ENCODE measurements around the gene ANKRD10. TPM values are rescaled to one million over a fixed set of nuclear protein-coding genes. Genes with fewer than 3 reads are reported as not detected.

Gene ANKRD10
- total and polyA plus RNA-seq, 2 experiments from 2014 or later: 250 to 277 TPM

DNA sequence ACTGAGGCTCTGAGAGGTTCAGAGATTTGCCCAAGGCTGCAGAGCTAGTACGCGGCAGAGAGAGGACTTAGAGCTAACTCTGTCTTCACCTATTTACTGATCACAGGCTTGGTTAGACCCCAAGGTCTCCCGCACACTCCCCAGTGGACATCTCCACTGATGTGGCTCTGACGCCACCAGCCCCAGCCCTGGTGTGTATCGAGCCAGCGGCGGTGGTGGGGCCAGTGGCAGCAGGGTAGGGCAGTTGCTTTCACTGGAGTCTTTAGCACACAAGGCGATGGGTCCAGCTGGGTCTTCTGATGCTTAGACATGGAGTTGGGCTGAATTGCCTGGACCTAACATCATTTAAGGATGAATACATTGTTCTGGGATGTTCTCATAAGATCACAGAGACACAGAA, 85.4 kb downstream of the ANKRD10 start:
- H3K36me3 ChIP-seq (ENCODE audit: insufficient read depth): no peaks in the 10 kb centered on the region
- H3K9me2 ChIP-seq (ENCODE audit: insufficient read depth): peaks cover 16% of the 10 kb centered on the region; the same call in 1 of the 2 replicates
- ATAC-seq: no peak
- no peak overlapping the region for H3K4me2 ChIP-seq
- Mint-ChIP-seq H3K4me1 (no peaks in the 10 kb centered on the region; the same call in 2 of the 3 replicates), H3K9me3 (peaks cover 2% of the 10 kb centered on the region; the same call in 1 of the 3 replicates), H3K36me3 (ENCODE audit: low read depth) (no peaks in the 10 kb centered on the region), H3K27ac (no peak overlapping the region), H3K27me3 (ENCODE audit: insufficient read depth, low read depth, poor library complexity) (peaks cover 6% of the 10 kb centered on the region), H3K4me3 (no peak overlapping the region)
- no peaks in the 10 kb centered on the region for H3K4me1 ChIP-seq (ENCODE audit: insufficient read depth)
- H3F3A ChIP-seq (replicated peaks; ENCODE audit: low read depth): no peaks in the 10 kb centered on the region
- DNase-seq (ENCODE audit: low spot score): no peak
- H3K27me3 ChIP-seq (ENCODE audit: insufficient read depth): no peaks in the 10 kb centered on the region
- no peak overlapping the region for H3K27ac ChIP-seq (ENCODE audit: low read depth)
- TF ChIP-seq STAT1 (IDR thresholded peaks at IDR 0.05; ENCODE audit: unreplicated experiment): no peak
- TF ChIP-seq, protein P1, sequence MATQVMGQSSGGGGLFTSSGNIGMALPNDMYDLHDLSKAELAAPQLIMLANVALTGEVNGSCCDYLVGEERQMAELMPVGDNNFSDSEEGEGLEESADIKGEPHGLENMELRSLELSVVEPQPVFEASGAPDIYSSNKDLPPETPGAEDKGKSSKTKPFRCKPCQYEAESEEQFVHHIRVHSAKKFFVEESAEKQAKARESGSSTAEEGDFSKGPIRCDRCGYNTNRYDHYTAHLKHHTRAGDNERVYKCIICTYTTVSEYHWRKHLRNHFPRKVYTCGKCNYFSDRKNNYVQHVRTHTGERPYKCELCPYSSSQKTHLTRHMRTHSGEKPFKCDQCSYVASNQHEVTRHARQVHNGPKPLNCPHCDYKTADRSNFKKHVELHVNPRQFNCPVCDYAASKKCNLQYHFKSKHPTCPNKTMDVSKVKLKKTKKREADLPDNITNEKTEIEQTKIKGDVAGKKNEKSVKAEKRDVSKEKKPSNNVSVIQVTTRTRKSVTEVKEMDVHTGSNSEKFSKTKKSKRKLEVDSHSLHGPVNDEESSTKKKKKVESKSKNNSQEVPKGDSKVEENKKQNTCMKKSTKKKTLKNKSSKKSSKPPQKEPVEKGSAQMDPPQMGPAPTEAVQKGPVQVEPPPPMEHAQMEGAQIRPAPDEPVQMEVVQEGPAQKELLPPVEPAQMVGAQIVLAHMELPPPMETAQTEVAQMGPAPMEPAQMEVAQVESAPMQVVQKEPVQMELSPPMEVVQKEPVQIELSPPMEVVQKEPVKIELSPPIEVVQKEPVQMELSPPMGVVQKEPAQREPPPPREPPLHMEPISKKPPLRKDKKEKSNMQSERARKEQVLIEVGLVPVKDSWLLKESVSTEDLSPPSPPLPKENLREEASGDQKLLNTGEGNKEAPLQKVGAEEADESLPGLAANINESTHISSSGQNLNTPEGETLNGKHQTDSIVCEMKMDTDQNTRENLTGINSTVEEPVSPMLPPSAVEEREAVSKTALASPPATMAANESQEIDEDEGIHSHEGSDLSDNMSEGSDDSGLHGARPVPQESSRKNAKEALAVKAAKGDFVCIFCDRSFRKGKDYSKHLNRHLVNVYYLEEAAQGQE (IDR thresholded peaks at IDR 0.05; ENCODE audit: unreplicated experiment): no peak
- H3K4me3 ChIP-seq: no peak overlapping the region
- H4K20me1 ChIP-seq (replicated peaks; ENCODE audit: insufficient read depth): no peaks in the 10 kb centered on the region
- H2AFZ ChIP-seq: no peak overlapping the region
- no peaks in the 10 kb centered on the region for H3K79me2 ChIP-seq (replicated peaks; ENCODE audit: insufficient read depth)

DNA sequence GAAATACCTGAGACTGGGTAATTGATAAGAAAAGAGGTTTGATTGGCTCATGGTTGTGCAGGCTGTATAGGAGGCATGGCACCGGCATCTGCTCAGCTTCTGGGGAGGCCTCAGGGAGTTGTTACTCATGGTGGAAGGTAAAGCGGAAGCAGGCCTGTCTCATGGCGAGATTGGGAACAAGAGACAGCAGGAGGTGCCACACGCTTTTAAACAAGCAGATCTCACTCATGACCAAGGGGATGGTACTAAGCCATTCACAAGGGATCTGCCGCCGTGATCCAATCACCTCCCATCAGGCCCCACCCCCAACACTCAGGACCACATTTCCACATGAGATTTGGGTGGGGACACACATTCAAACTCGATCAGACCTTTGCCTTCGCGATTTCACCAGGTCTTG, 86.2 kb downstream of the ANKRD10 start:
- no peak for ATAC-seq
- TF ChIP-seq, protein P2, sequence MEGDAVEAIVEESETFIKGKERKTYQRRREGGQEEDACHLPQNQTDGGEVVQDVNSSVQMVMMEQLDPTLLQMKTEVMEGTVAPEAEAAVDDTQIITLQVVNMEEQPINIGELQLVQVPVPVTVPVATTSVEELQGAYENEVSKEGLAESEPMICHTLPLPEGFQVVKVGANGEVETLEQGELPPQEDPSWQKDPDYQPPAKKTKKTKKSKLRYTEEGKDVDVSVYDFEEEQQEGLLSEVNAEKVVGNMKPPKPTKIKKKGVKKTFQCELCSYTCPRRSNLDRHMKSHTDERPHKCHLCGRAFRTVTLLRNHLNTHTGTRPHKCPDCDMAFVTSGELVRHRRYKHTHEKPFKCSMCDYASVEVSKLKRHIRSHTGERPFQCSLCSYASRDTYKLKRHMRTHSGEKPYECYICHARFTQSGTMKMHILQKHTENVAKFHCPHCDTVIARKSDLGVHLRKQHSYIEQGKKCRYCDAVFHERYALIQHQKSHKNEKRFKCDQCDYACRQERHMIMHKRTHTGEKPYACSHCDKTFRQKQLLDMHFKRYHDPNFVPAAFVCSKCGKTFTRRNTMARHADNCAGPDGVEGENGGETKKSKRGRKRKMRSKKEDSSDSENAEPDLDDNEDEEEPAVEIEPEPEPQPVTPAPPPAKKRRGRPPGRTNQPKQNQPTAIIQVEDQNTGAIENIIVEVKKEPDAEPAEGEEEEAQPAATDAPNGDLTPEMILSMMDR (conservative IDR thresholded peaks at IDR 0.05; ENCODE audit: low read depth in 2 of 2): 0 out of 4 replicates have a peak, but pooled peaks of 1 of the 2 experiments have one; percentile 11
- TF ChIP-seq, protein P3, sequence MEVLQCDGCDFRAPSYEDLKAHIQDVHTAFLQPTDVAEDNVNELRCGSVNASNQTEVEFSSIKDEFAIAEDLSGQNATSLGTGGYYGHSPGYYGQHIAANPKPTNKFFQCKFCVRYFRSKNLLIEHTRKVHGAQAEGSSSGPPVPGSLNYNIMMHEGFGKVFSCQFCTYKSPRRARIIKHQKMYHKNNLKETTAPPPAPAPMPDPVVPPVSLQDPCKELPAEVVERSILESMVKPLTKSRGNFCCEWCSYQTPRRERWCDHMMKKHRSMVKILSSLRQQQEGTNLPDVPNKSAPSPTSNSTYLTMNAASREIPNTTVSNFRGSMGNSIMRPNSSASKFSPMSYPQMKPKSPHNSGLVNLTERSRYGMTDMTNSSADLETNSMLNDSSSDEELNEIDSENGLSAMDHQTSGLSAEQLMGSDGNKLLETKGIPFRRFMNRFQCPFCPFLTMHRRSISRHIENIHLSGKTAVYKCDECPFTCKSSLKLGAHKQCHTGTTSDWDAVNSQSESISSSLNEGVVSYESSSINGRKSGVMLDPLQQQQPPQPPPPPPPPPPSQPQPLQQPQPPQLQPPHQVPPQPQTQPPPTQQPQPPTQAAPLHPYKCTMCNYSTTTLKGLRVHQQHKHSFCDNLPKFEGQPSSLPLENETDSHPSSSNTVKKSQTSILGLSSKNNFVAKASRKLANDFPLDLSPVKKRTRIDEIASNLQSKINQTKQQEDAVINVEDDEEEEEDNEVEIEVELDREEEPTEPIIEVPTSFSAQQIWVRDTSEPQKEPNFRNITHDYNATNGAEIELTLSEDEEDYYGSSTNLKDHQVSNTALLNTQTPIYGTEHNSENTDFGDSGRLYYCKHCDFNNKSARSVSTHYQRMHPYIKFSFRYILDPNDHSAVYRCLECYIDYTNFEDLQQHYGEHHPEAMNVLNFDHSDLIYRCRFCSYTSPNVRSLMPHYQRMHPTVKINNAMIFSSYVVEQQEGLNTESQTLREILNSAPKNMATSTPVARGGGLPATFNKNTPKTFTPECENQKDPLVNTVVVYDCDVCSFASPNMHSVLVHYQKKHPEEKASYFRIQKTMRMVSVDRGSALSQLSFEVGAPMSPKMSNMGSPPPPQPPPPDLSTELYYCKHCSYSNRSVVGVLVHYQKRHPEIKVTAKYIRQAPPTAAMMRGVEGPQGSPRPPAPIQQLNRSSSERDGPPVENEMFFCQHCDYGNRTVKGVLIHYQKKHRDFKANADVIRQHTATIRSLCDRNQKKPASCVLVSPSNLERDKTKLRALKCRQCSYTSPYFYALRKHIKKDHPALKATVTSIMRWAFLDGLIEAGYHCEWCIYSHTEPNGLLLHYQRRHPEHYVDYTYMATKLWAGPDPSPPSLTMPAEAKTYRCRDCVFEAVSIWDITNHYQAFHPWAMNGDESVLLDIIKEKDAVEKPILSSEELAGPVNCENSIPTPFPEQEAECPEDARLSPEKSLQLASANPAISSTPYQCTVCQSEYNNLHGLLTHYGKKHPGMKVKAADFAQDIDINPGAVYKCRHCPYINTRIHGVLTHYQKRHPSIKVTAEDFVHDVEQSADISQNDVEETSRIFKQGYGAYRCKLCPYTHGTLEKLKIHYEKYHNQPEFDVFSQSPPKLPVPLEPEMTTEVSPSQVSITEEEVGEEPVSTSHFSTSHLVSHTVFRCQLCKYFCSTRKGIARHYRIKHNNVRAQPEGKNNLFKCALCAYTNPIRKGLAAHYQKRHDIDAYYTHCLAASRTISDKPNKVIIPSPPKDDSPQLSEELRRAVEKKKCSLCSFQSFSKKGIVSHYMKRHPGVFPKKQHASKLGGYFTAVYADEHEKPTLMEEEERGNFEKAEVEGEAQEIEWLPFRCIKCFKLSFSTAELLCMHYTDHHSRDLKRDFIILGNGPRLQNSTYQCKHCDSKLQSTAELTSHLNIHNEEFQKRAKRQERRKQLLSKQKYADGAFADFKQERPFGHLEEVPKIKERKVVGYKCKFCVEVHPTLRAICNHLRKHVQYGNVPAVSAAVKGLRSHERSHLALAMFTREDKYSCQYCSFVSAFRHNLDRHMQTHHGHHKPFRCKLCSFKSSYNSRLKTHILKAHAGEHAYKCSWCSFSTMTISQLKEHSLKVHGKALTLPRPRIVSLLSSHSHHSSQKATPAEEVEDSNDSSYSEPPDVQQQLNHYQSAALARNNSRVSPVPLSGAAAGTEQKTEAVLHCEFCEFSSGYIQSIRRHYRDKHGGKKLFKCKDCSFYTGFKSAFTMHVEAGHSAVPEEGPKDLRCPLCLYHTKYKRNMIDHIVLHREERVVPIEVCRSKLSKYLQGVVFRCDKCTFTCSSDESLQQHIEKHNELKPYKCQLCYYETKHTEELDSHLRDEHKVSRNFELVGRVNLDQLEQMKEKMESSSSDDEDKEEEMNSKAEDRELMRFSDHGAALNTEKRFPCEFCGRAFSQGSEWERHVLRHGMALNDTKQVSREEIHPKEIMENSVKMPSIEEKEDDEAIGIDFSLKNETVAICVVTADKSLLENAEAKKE (CRISPR knock-in tag; IDR thresholded peaks at IDR 0.05): no peak
- H3K4me1 ChIP-seq (ENCODE audit: insufficient read depth): no peaks in the 10 kb centered on the region
- no peaks in the 10 kb centered on the region for H3K36me3 ChIP-seq (ENCODE audit: insufficient read depth)
- H2AFZ ChIP-seq: no peak overlapping the region
- no peaks in the 10 kb centered on the region for H3K79me2 ChIP-seq (replicated peaks; ENCODE audit: insufficient read depth)
- peaks cover 16% of the 10 kb centered on the region; the same call in 1 of the 2 replicates for H3K9me2 ChIP-seq (ENCODE audit: insufficient read depth)
- Mint-ChIP-seq H3K36me3 (ENCODE audit: low read depth) (no peaks in the 10 kb centered on the region), H3K27ac (no peak overlapping the region), H3K4me3 (no peak overlapping the region), H3K9me3 (peaks cover 2% of the 10 kb centered on the region; the same call in 1 of the 3 replicates), H3K27me3 (ENCODE audit: insufficient read depth, low read depth, poor library complexity) (peaks cover 3% of the 10 kb centered on the region), H3K4me1 (no peaks in the 10 kb centered on the region; the same call in 2 of the 3 replicates)
- no peaks in the 10 kb centered on the region for H3K27me3 ChIP-seq (ENCODE audit: insufficient read depth)
- no peak overlapping the region for H3K4me2 ChIP-seq
- no peaks in the 10 kb centered on the region for H3F3A ChIP-seq (replicated peaks; ENCODE audit: low read depth)
- no peaks in the 10 kb centered on the region for H4K20me1 ChIP-seq (replicated peaks; ENCODE audit: insufficient read depth)
- no peak for DNase-seq (ENCODE audit: low spot score)
- no peak overlapping the region for H3K27ac ChIP-seq (ENCODE audit: low read depth)
- no peak overlapping the region for H3K4me3 ChIP-seq
